K562 (cell line): Measurements from ENCODE around the gene CTDNEP1. TPM values are rescaled to one million over a fixed set of nuclear protein-coding genes. Genes with fewer than 3 reads are reported as not detected.

Experiments
- CC2D1A ChIP-seq: fragments of 450-650 bp; IDR thresholded peaks from 2 replicates; pipeline ENCODE4 v1.6.1; 2017; ENCODE audit warnings: mild to moderate bottlenecking
- CHD1 ChIP-seq: fragments of 200-600 bp; sonication (generic); IDR thresholded peaks from one replicate; pipeline ENCODE4 v1.6.1; 2012; ENCODE audit warnings: mild to moderate bottlenecking, moderate library complexity, low read length, inconsistent platforms
- CTBP1 ChIP-seq: fragments of 450-650 bp; IDR thresholded peaks from 2 replicates; pipeline ENCODE4 v1.6.1; 2016; ENCODE audit warnings: borderline replicate concordance
- ELF4 ChIP-seq: fragments of 450-650 bp; formaldehyde crosslinking; IDR thresholded peaks from 2 replicates; pipeline ENCODE4 v1.4.0; 2022; ENCODE audit warnings: missing genetic modification characterization
- IRF2 ChIP-seq: sonication (generic); formaldehyde crosslinking; IDR thresholded peaks from 2 replicates; pipeline ENCODE4 v1.8.1; 2022; ENCODE audit warnings: mild to moderate bottlenecking, missing genetic modification reagents
- KLF13 ChIP-seq: fragments of 450-650 bp; IDR thresholded peaks from 2 replicates; pipeline ENCODE4 v1.6.1; 2016; ENCODE audit warnings: missing genetic modification characterization, low read depth, mild to moderate bottlenecking, missing compliant biosample characterization, moderate library complexity, borderline replicate concordance
- MAX ChIP-seq: sonication (generic); formaldehyde crosslinking; IDR thresholded peaks from 2 replicates; pipeline ENCODE4 v1.9.0; 2022; ENCODE audit warnings: mild to moderate bottlenecking, missing genetic modification reagents
- MCM2 ChIP-seq: fragments of 450-650 bp; IDR thresholded peaks from 2 replicates; pipeline ENCODE4 v1.6.1; 2017; ENCODE audit warnings: low read depth, mild to moderate bottlenecking
- MEIS2 ChIP-seq: fragments of 450-650 bp; IDR thresholded peaks from 2 replicates; pipeline ENCODE4 v1.6.1; 2014; ENCODE audit warnings: mild to moderate bottlenecking; ENCODE audit not compliant: partially characterized antibody
- POLR3A ChIP-seq: IDR thresholded peaks from 2 replicates; pipeline ENCODE4 v1.6.1; 2011; ENCODE audit warnings: borderline replicate concordance, mild to moderate bottlenecking, moderate library complexity; ENCODE audit not compliant: insufficient read length, insufficient read depth; ENCODE audit errors: extremely low read depth
- PURB ChIP-seq: sonication (generic); formaldehyde crosslinking; IDR thresholded peaks from 2 replicates; pipeline ENCODE4 v1.9.0; 2021; ENCODE audit warnings: low read depth, mild to moderate bottlenecking, missing genetic modification reagents
- ZBTB1 ChIP-seq: sonication (generic); formaldehyde crosslinking; IDR thresholded peaks from 2 replicates; pipeline ENCODE4 v1.8.1; 2023; ENCODE audit warnings: missing genetic modification reagents, low read depth, mild to moderate bottlenecking, borderline replicate concordance
- ZKSCAN1 ChIP-seq: fragments of 150-350 bp; IDR thresholded peaks from 2 replicates; pipeline ENCODE4 v1.6.1; 2016; ENCODE audit warnings: low read depth, low read length
- ZNF175 ChIP-seq: fragments of 200-800 bp; sonication (Bioruptor generic); IDR thresholded peaks from 2 replicates; pipeline ENCODE4 v1.6.1; 2016; ENCODE audit warnings: low read depth, mild to moderate bottlenecking, missing genetic modification characterization, missing compliant biosample characterization
- ZNF24 ChIP-seq: fragments of 450-650 bp; IDR thresholded peaks from 2 replicates; pipeline ENCODE4 v1.6.1; 2016
- ZNF764 ChIP-seq: fragments of 250-450 bp; sonication (Bioruptor Pico); IDR thresholded peaks from 2 replicates; pipeline ENCODE4 v1.4.0; 2020; ENCODE audit warnings: low read depth, mild to moderate bottlenecking, moderate library complexity
- ZNF77 ChIP-seq: fragments of 250-450 bp; sonication (Bioruptor Pico); IDR thresholded peaks from 2 replicates; pipeline ENCODE4 v1.5.0; 2020
- polyA plus RNA-seq, 8 experiments: library from polyadenylated mRNA; depleted of rRNA in 4 of 8; stranded (reverse) in 5 of 8; unstranded in 3 of 8; fragments of >200 nt; fragmentation: Nextera tagmentation in 2 of 8; fragmentation: Illumina TruSeq in 1 of 8; extraction: Ambion mirVana in 2 of 8; extraction: Trizol in 1 of 8; gene quantifications; 2 replicates each; pipeline versions ENCODE4 v1.2.1 to v1.2.3, GENCODE V29; 2011 to 2014; ENCODE audit warnings: inconsistent platforms in 1 of 8, missing spikeins in 1 of 8
- total RNA-seq, 7 experiments: library from RNA; depleted of rRNA in 6 of 7; stranded (reverse); fragments of >200 nt in 6 of 7; fragmentation: Illumina TruSeq in 2 of 7; extraction: Trizol in 2 of 7; gene quantifications; 2 replicates each; pipeline versions ENCODE4 v1.2.1 to v1.2.3, GENCODE V29; 2011 to 2021; ENCODE audit warnings: low replicate concordance in 1 of 7
- TF ChIP-seq, protein P1 (sequence below): fragments of 200-400 bp; formaldehyde crosslinking; IDR thresholded peaks from 2 replicates; pipeline ENCODE4 v1.6.1; 2017; ENCODE audit warnings: mild to moderate bottlenecking, low read depth, low read length, moderate library complexity
- TF ChIP-seq, protein P2 (sequence below): IDR thresholded peaks from 2 replicates; pipeline ENCODE4 v1.6.1; 2011; ENCODE audit not compliant: insufficient read length; ENCODE audit errors: extremely low read depth

CTDNEP1 gene
- total and polyA plus RNA-seq, 9 of the 15 experiments (the other 6 are each of a cell fraction or from before 2014, with no cell fraction given), result 10.7 to 150 (median 28.5) TPM

GRCh38 chr17:7234083-7234951 lies 17.2 kb downstream of the CTDNEP1 start, which contains the start of gene DVL2 (continued):
- TF ChIP-seq KLF13 (tag), result peak; percentile 88
- no peak for TF ChIP-seq ZNF175 (CRISPR knock-in tag)
- no peak for TF ChIP-seq PURB (CRISPR knock-in tag)
- TF ChIP-seq, protein P1, sequence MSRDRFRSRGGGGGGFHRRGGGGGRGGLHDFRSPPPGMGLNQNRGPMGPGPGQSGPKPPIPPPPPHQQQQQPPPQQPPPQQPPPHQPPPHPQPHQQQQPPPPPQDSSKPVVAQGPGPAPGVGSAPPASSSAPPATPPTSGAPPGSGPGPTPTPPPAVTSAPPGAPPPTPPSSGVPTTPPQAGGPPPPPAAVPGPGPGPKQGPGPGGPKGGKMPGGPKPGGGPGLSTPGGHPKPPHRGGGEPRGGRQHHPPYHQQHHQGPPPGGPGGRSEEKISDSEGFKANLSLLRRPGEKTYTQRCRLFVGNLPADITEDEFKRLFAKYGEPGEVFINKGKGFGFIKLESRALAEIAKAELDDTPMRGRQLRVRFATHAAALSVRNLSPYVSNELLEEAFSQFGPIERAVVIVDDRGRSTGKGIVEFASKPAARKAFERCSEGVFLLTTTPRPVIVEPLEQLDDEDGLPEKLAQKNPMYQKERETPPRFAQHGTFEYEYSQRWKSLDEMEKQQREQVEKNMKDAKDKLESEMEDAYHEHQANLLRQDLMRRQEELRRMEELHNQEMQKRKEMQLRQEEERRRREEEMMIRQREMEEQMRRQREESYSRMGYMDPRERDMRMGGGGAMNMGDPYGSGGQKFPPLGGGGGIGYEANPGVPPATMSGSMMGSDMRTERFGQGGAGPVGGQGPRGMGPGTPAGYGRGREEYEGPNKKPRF, result no peak
- no peak for TF ChIP-seq IRF2 (CRISPR knock-in tag)
- no peak for TF ChIP-seq CC2D1A
- no peak for TF ChIP-seq ZBTB1 (CRISPR knock-in tag)
- TF ChIP-seq CHD1, result no peak
- TF ChIP-seq CTBP1, result peak; percentile 28; the same call in 1 of the 2 replicates
- peak; percentile 90 for TF ChIP-seq MAX
- TF ChIP-seq ELF4 (CRISPR knock-in tag), result peak; percentile 95
- TF ChIP-seq MEIS2, result no peak
- TF ChIP-seq, protein P2, sequence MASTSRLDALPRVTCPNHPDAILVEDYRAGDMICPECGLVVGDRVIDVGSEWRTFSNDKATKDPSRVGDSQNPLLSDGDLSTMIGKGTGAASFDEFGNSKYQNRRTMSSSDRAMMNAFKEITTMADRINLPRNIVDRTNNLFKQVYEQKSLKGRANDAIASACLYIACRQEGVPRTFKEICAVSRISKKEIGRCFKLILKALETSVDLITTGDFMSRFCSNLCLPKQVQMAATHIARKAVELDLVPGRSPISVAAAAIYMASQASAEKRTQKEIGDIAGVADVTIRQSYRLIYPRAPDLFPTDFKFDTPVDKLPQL, result no peak
- no peak for TF ChIP-seq ZNF24
- peak; percentile 86; the same call in 1 of the 2 replicates for TF ChIP-seq ZNF77 (CRISPR knock-in tag)
- no peak; the same call in 1 of the 2 replicates for TF ChIP-seq ZKSCAN1
- TF ChIP-seq POLR3A, result no peak
- TF ChIP-seq MCM2, result no peak
- no peak for TF ChIP-seq ZNF764 (CRISPR knock-in tag)
